H1 (cell line): ENCODE data around the gene PMEPA1. TPM values are rescaled to one million over a fixed set of nuclear protein-coding genes. Genes with fewer than 3 reads are reported as not detected.

Experiments
- CTCF ChIA-PET: fragments of 300-600 bp; sonication (Branson Sonifier 250); formaldehyde crosslinking; loops from one replicate; lab custom pipeline; 2021; ENCODE audit not compliant: partially characterized antibody; lab: Charles Lee
- POLR2A ChIA-PET: fragments of 300-600 bp; sonication (Branson Sonifier 250); formaldehyde crosslinking; loops from one replicate; lab custom pipeline; 2021; ENCODE audit warnings: inconsistent platforms; ENCODE audit not compliant: partially characterized antibody; lab: Charles Lee
- DNase-seq, 2 experiments: peaks; one replicate each; pipeline versions ENCODE4 v3.0.0 to v3.0.0-alpha.2; 2010 to 2022; ENCODE audit warnings: low spot score in 2 of 2, low read depth in 1 of 2, mixed read lengths in 1 of 2
- FAIRE-seq: peaks from 2 replicates; lab custom pipeline; 2011; peaks lifted over from hg19 to GRCh38; lab: Jason Lieb, UNC
- H2AFZ ChIP-seq: 2 replicates; pipeline ENCODE4 v1.8.1; 2012; ENCODE audit warnings: low read length, inconsistent platforms
- H2AK5ac ChIP-seq: 2 replicates; pipeline ENCODE4 v1.6.1; 2013; ENCODE audit warnings: low read depth, low read length
- H2BK120ac ChIP-seq: replicated peaks from 2 replicates; pipeline ENCODE3; 2013; ENCODE audit warnings: low read depth, low read length, inconsistent platforms
- H2BK12ac ChIP-seq: 2 replicates; pipeline ENCODE4 v1.6.1; 2013; ENCODE audit warnings: low read depth, low read length
- H2BK15ac ChIP-seq: 2 replicates; pipeline ENCODE4 v1.6.1; 2013; ENCODE audit warnings: low read length
- H2BK20ac ChIP-seq: 2 replicates; pipeline ENCODE4 v1.6.1; 2013; ENCODE audit warnings: low read length
- H2BK5ac ChIP-seq: 2 replicates; pipeline ENCODE4 v1.6.1; 2013; ENCODE audit warnings: low read depth, low read length
- H3K14ac ChIP-seq: 2 replicates; pipeline ENCODE4 v1.6.1; 2013; ENCODE audit warnings: inconsistent platforms; ENCODE audit not compliant: insufficient read length
- H3K18ac ChIP-seq: 2 replicates; pipeline ENCODE4 v1.6.1; 2013; ENCODE audit warnings: low read length; ENCODE audit errors: extremely low read depth
- H3K23ac ChIP-seq: 2 replicates; pipeline ENCODE4 v1.6.1; 2013; ENCODE audit warnings: inconsistent platforms; ENCODE audit not compliant: insufficient read length
- H3K23me2 ChIP-seq: 2 replicates; pipeline ENCODE4 v1.6.1; 2013; ENCODE audit warnings: low read depth, low read length
- H3K27ac ChIP-seq: 2 replicates; pipeline ENCODE4 v1.6.1; 2011; ENCODE audit warnings: low read depth, low read length, inconsistent platforms
- H3K27me3 ChIP-seq, 4 experiments: replicated peaks in 1 of 4; 1 replicate in 1 of 4; 2 replicates in 3 of 4; pipeline versions ENCODE4 v1.6.1 to v1.8.1; 2011 to 2013; ENCODE audit warnings: low read length in 3 of 4, mild to moderate bottlenecking in 3 of 4, inconsistent platforms in 2 of 4, mixed read lengths in 2 of 4, moderate library complexity in 1 of 4; ENCODE audit not compliant: control insufficient read depth in 3 of 4, insufficient read depth in 3 of 4; ENCODE audit errors: extremely low read depth in 1 of 4
- H3K36me3 ChIP-seq, 4 experiments: 2 replicates each; pipeline versions ENCODE4 v1.6.1 to v1.8.1; 2011 to 2013; ENCODE audit warnings: mild to moderate bottlenecking in 4 of 4, low read length in 3 of 4, moderate library complexity in 2 of 4, control low read depth in 1 of 4, inconsistent platforms in 1 of 4; ENCODE audit not compliant: insufficient read depth in 4 of 4, control insufficient read depth in 2 of 4
- H3K4ac ChIP-seq: replicated peaks from 2 replicates; pipeline ENCODE3; 2013; ENCODE audit warnings: low read length, low read depth, mixed read lengths, inconsistent platforms; ENCODE audit not compliant: insufficient read length
- H3K4me1 ChIP-seq, 4 experiments: replicated peaks in 1 of 4; 1 replicate in 1 of 4; 2 replicates in 3 of 4; pipeline versions ENCODE4 v1.6.1 to v1.8.1; 2011 to 2013; ENCODE audit warnings: low read length in 3 of 4, inconsistent platforms in 2 of 4, mixed read lengths in 1 of 4; ENCODE audit not compliant: insufficient read depth in 4 of 4, control insufficient read depth in 3 of 4
- H3K4me2 ChIP-seq, 2 experiments: 2 replicates each; pipeline versions ENCODE4 v1.6.1 to v1.8.1; 2011 to 2013; ENCODE audit warnings: low read depth in 2 of 2, low read length in 2 of 2, control low read depth in 1 of 2, inconsistent platforms in 1 of 2, mild to moderate bottlenecking in 1 of 2; ENCODE audit not compliant: insufficient read depth in 1 of 2
- H3K4me3 ChIP-seq, 4 experiments: fragments of 200-600, 300-600 bp in 1 of 4; sonication (generic), shearing (Covaris generic), sonication (Bioruptor Twin) in 1 of 4; 2 replicates each; pipeline versions ENCODE4 v1.5.1 to v1.8.1; 2011 to 2016; ENCODE audit warnings: low read length in 4 of 4, low read depth in 3 of 4, control low read depth in 2 of 4, inconsistent platforms in 2 of 4, mild to moderate bottlenecking in 2 of 4, mixed read lengths in 1 of 4, moderate library complexity in 1 of 4; ENCODE audit not compliant: insufficient read depth in 2 of 4; ENCODE audit errors: extremely low read depth in 1 of 4
- H3K56ac ChIP-seq: replicated peaks from 2 replicates; pipeline ENCODE3; 2013; ENCODE audit warnings: low read depth, mild to moderate bottlenecking, mixed read lengths, low read length, inconsistent platforms; ENCODE audit not compliant: insufficient read length
- H3K79me1 ChIP-seq: 2 replicates; pipeline ENCODE4 v1.6.1; 2013; ENCODE audit warnings: low read depth, low read length, control low read depth
- H3K79me2 ChIP-seq, 2 experiments: 2 replicates each; pipeline versions ENCODE4 v1.6.1 to v1.8.1; 2012 to 2013; ENCODE audit warnings: low read length in 2 of 2, mild to moderate bottlenecking in 2 of 2, inconsistent platforms in 1 of 2; ENCODE audit not compliant: insufficient read depth in 2 of 2, control insufficient read depth in 1 of 2
- H3K9ac ChIP-seq, 4 experiments: replicated peaks in 1 of 4; 1 replicate in 1 of 4; 2 replicates in 3 of 4; pipeline versions ENCODE4 v1.6.1 to v1.8.1; 2011 to 2013; ENCODE audit warnings: low read depth in 3 of 4, low read length in 3 of 4, control low read depth in 2 of 4, mild to moderate bottlenecking in 2 of 4, moderate library complexity in 2 of 4, inconsistent platforms in 1 of 4; ENCODE audit errors: extremely low read depth in 1 of 4
- H3K9me3 ChIP-seq, 2 experiments: 2 replicates each; pipeline versions ENCODE4 v1.6.1 to v1.8.1; 2012 to 2013; ENCODE audit warnings: mild to moderate bottlenecking in 2 of 2, moderate library complexity in 2 of 2, control low read depth in 1 of 2, inconsistent platforms in 1 of 2, low read depth in 1 of 2, low read length in 1 of 2, mixed read lengths in 1 of 2; ENCODE audit not compliant: insufficient read depth in 2 of 2
- H4K20me1 ChIP-seq, 2 experiments: replicated peaks in 1 of 2; 2 replicates each; pipeline versions ENCODE3 to v1.8.1; 2011 to 2013; ENCODE audit warnings: inconsistent platforms in 2 of 2, low read length in 2 of 2, mild to moderate bottlenecking in 1 of 2; ENCODE audit not compliant: insufficient read depth in 2 of 2, control insufficient read depth in 1 of 2
- H4K5ac ChIP-seq: 2 replicates; pipeline ENCODE4 v1.6.1; 2013; ENCODE audit warnings: low read length, low read depth, mixed read lengths, inconsistent platforms; ENCODE audit not compliant: insufficient read length
- H4K8ac ChIP-seq: 2 replicates; pipeline ENCODE4 v1.8.0; 2013; ENCODE audit warnings: mild to moderate bottlenecking, moderate library complexity, low read length, inconsistent platforms; ENCODE audit not compliant: insufficient read depth; ENCODE audit errors: extremely low read depth
- H4K91ac ChIP-seq: replicated peaks from 2 replicates; pipeline ENCODE3; 2013; ENCODE audit warnings: low read length, mixed read lengths, inconsistent platforms; ENCODE audit not compliant: insufficient read length
- CBX5 ChIP-seq: fragments of 300-800, 300-1000 bp; sonication (generic); IDR thresholded peaks from 2 replicates; pipeline ENCODE4 v1.7.1; 2016; ENCODE audit warnings: antibody characterized with exemption, low read length, low read depth
- EP300 ChIP-seq, 2 experiments: IDR thresholded peaks; 1 replicate in 1 of 2; 2 replicates in 1 of 2; pipeline ENCODE4 v1.6.1; 2011 to 2012; ENCODE audit warnings: low read depth in 2 of 2, low read length in 2 of 2, mild to moderate bottlenecking in 2 of 2, borderline replicate concordance in 1 of 2, inconsistent platforms in 1 of 2, moderate library complexity in 1 of 2
- HDAC2 ChIP-seq, 2 experiments: fragments of 300-600 bp in 1 of 2; sonication (generic) in 1 of 2; IDR thresholded peaks; 2 replicates each; pipeline ENCODE4 v1.6.1; 2011 to 2012; ENCODE audit warnings: low read depth in 2 of 2, low read length in 2 of 2, mild to moderate bottlenecking in 2 of 2, moderate library complexity in 2 of 2, borderline replicate concordance in 1 of 2, inconsistent platforms in 1 of 2
- KDM4A ChIP-seq: IDR thresholded peaks from one replicate; pipeline ENCODE4 v1.7.1; 2012; ENCODE audit warnings: low read depth, mild to moderate bottlenecking, moderate library complexity, low read length, inconsistent platforms; ENCODE audit not compliant: severe bottlenecking
- POU5F1 ChIP-seq: IDR thresholded peaks from 2 replicates; pipeline ENCODE4 v1.6.1; 2011; ENCODE audit warnings: low read depth, mild to moderate bottlenecking, low read length, moderate library complexity
- RNF2 ChIP-seq: fragments of 200-900, 300-1000 bp; sonication (generic); IDR thresholded peaks from 2 replicates; pipeline ENCODE4 v1.7.1; 2016; ENCODE audit warnings: borderline replicate concordance, low read depth, mild to moderate bottlenecking, antibody characterized with exemption, low read length; ENCODE audit not compliant: poor library complexity, severe bottlenecking; ENCODE audit errors: missing control alignments
- SP4 ChIP-seq: IDR thresholded peaks from 2 replicates; pipeline ENCODE4 v1.6.1; 2012; ENCODE audit warnings: low read length, inconsistent platforms
- WGBS, 2 experiments: shearing (Covaris generic) in 1 of 2; methylation state at CpG; one replicate each; pipeline versions ENCODE4 v1.1.6 to v1.1.7; 2013 to 2015; ENCODE audit warnings: low lambda C conversion rate in 2 of 2, mixed read lengths in 2 of 2, inconsistent platforms in 1 of 2, low coverage in 1 of 2, missing lambda C conversion rate in 1 of 2; ENCODE audit not compliant: insufficient replicate concordance in 2 of 2, insufficient coverage in 1 of 2, insufficient read length in 1 of 2; ENCODE audit errors: extremely low coverage in 1 of 2, missing lambda C conversion rate in 1 of 2; 5-methylcytosine and 5-hydroxymethylcytosine counted together
- polyA plus RNA-seq, 7 experiments: library from polyadenylated mRNA; depleted of rRNA in 3 of 7; stranded (reverse) in 5 of 7; unstranded in 2 of 7; fragments of >200 nt in 5 of 7; fragments of 200-250 nt in 2 of 7; gene quantifications; 1 replicate in 5 of 7; 2 replicates in 1 of 7; 4 replicates in 1 of 7; pipeline versions ENCODE4 v1.2.1 to v1.2.3, GENCODE V29; 2011 to 2013; ENCODE audit warnings: missing spikeins in 2 of 7, mixed read lengths in 2 of 7
- total RNA-seq: library from RNA; stranded (reverse); fragmentation: NEBNext Ultra II Directional; extraction: Animal tissue kit (Norgen Biotek cat#: 25700); gene quantifications from 2 replicates; pipeline ENCODE4 v1.2.1, GENCODE V29; 2021
- TF ChIP-seq, protein P1 (sequence below): IDR thresholded peaks from 2 replicates; pipeline ENCODE4 v1.6.1; 2011; ENCODE audit warnings: low read depth, mild to moderate bottlenecking, low read length; ENCODE audit not compliant: insufficient read depth
- TF ChIP-seq, protein P2 (sequence below): IDR thresholded peaks from 2 replicates; pipeline ENCODE4 v1.6.1; 2012; ENCODE audit warnings: low read length, inconsistent platforms

Gene PMEPA1
- total and polyA plus RNA-seq, 2 of the 8 experiments (the other 6 are each of a cell fraction or from before 2014, with no cell fraction given): 12.7 to 20.5 TPM

DNA sequence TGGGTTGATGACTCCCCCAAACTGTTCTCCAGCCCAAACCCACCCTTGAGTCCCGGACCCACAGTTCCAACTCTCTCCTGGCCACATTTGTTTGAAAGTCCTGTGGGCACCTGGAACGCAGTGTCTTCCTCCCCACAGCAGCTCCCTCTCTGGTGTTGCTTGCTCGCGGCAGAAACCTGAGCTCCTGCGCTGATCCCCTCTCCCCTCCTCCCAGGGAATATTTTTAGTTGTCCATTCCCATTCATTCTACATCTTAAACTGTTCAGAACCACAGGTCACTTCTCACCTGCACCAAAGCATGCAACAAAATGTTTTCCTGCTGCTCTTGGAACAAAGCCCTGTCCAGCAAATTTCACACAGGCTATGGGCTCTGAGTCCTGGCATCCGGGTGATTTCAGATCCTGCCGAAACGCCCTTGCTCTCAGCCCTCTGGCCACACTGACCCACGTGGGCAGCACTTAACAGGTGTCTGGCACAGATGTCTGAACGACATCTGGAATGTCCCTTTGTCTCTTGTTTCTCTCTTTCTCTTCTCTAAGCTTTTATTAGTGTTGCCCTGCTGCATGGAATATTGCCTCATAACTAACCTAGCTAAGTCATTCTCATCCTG is 27.0 kb upstream of the PMEPA1 start:
- ChIA-PET POLR2A (interaction anchor here (1.4 kb wide), 1 partner anchor 11 kb away, joined by 4 read pairs; no protein-coding TSS in a partner anchor), CTCF (interaction anchor here (0.6 to 1.2 kb wide), 4 partner anchors 9 to 364 kb away, joined by 3 read pairs; no protein-coding TSS in a partner anchor)
- DNase-seq (no peak), FAIRE-seq (no peak)
- H3K36me3 ChIP-seq: no peaks in the 10 kb centered on the region
- H3K18ac ChIP-seq: no peak overlapping the region
- no peaks in the 10 kb centered on the region for H3K23me2 ChIP-seq
- WGBS, 2 experiments: 83% methylated on average over 10 of the region's 10 CpGs; no CpG with 5 or more reads in 1 of the 2 experiments
- no peak overlapping the region for H4K5ac ChIP-seq
- H2AFZ ChIP-seq: no peak overlapping the region
- no peak overlapping the region for H3K23ac ChIP-seq
- H2AK5ac ChIP-seq: no peak overlapping the region
- H2BK12ac ChIP-seq: 0 out of 2 replicates have a peak overlapping the region, but pooled peaks have one; percentile 33
- H4K91ac ChIP-seq: no peak overlapping the region
- H3K27ac ChIP-seq: no peak overlapping the region
- H2BK15ac ChIP-seq: peak overlapping the region; percentile 25; the same call in 1 of the 2 replicates
- no peaks in the 10 kb centered on the region for H3K79me1 ChIP-seq
- no peak overlapping the region for H3K4me2 ChIP-seq
- no peak overlapping the region for H2BK120ac ChIP-seq
- no peaks in the 10 kb centered on the region for H3K27me3 ChIP-seq
- no peaks in the 10 kb centered on the region for H3K79me2 ChIP-seq
- no peak overlapping the region for H4K8ac ChIP-seq
- H3K4me3 ChIP-seq: no peak overlapping the region
- H3K4ac ChIP-seq: no peak overlapping the region
- no peak overlapping the region for H3K14ac ChIP-seq
- no peaks in the 10 kb centered on the region for H3K9me3 ChIP-seq
- no peak overlapping the region for H2BK5ac ChIP-seq
- H2BK20ac ChIP-seq: no peak overlapping the region
- H3K9ac ChIP-seq: no peak overlapping the region
- no peaks in the 10 kb centered on the region for H4K20me1 ChIP-seq
- H3K4me1 ChIP-seq: peaks cover 0 to 5% (median 2%) of the 10 kb centered on the region in 4 experiments; a peak in 3 of 7 replicates
- no peak overlapping the region for H3K56ac ChIP-seq
- TF ChIP-seq POU5F1 (no peak), EP300 (IDR thresholded peaks at IDR 0.05; ENCODE audit: borderline replicate concordance in 1 of 2, low read depth in 2 of 2, low read length in 2 of 2) (no peak), SP4 (no peak), RNF2 (no peak), KDM4A (no peak), HDAC2 (IDR thresholded peaks at IDR 0.05; ENCODE audit: borderline replicate concordance in 1 of 2, low read depth in 2 of 2, low read length in 2 of 2) (no peak), CBX5 (no peak)
- TF ChIP-seq, protein P1, sequence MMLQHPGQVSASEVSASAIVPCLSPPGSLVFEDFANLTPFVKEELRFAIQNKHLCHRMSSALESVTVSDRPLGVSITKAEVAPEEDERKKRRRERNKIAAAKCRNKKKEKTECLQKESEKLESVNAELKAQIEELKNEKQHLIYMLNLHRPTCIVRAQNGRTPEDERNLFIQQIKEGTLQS: no peak
- TF ChIP-seq, protein P2, sequence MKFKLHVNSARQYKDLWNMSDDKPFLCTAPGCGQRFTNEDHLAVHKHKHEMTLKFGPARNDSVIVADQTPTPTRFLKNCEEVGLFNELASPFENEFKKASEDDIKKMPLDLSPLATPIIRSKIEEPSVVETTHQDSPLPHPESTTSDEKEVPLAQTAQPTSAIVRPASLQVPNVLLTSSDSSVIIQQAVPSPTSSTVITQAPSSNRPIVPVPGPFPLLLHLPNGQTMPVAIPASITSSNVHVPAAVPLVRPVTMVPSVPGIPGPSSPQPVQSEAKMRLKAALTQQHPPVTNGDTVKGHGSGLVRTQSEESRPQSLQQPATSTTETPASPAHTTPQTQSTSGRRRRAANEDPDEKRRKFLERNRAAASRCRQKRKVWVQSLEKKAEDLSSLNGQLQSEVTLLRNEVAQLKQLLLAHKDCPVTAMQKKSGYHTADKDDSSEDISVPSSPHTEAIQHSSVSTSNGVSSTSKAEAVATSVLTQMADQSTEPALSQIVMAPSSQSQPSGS: no peak
